K562 (cell line): ENCODE data around the gene SLC9A7. TPM values are rescaled to one million over a fixed set of nuclear protein-coding genes. Genes with fewer than 3 reads are reported as not detected.

Source experiments
- ATAC-seq: fragments of 200-7000 bp; cut with Tn5 transposase; 3 replicates; pipeline ENCODE4 v1.9.1; 2020; ENCODE audit warnings: moderate library complexity
- BruUV-seq: library from RNA; stranded (reverse); fragments of 400-500 nt; replicated peaks from 2 replicates; lab custom pipeline; 2021; lab: Mats Ljungman, UMichigan
- CTCF ChIA-PET: fragments of 300-600 bp; formaldehyde crosslinking; extraction: SDS; loops from one replicate; lab custom pipeline; 2021; ENCODE audit warnings: low intra/inter-chr PET ratio; lab: Yijun Ruan, JAX
- POLR2A ChIA-PET: fragments of 300-600, 350-650 bp; sonication (Branson Sonifier 250); formaldehyde crosslinking; extraction: SDS; loops from one replicate; lab custom pipeline; 2021; ENCODE audit warnings: antibody characterized with exemption, inconsistent platforms; lab: Yijun Ruan, JAX
- DNase-seq, 4 experiments: peaks; one replicate each; pipeline versions ENCODE4 v3.0.0 to v3.0.0-alpha.2; 2011 to 2018; ENCODE audit warnings: low spot score in 3 of 4, mixed read lengths in 3 of 4; ENCODE audit errors: extremely low read depth in 1 of 4
- FAIRE-seq: peaks from 2 replicates; lab custom pipeline; 2011; peaks lifted over from hg19 to GRCh38; lab: Jason Lieb, UNC
- H2AFZ ChIP-seq: 2 replicates; pipeline ENCODE4 v1.6.0; 2011; ENCODE audit warnings: low read depth, low read length, control low read depth, inconsistent platforms
- H3K27ac ChIP-seq: fragments of 200-600 bp; 3 replicates; pipeline ENCODE4 v1.8.0; 2011; ENCODE audit warnings: low read depth, mild to moderate bottlenecking, control low read depth, inconsistent platforms, low read length, moderate library complexity, mixed read lengths; ENCODE audit errors: extremely low read depth
- H3K27me3 ChIP-seq, 2 experiments: fragments of 300-600 bp in 1 of 2; 2 replicates in 1 of 2; 3 replicates in 1 of 2; pipeline versions ENCODE4 v1.6.0 to v1.8.0; 2011; ENCODE audit warnings: inconsistent platforms in 2 of 2, low read length in 2 of 2, mild to moderate bottlenecking in 1 of 2, mixed read lengths in 1 of 2, moderate library complexity in 1 of 2; ENCODE audit not compliant: control insufficient read depth in 2 of 2, insufficient read depth in 2 of 2
- H3K36me3 ChIP-seq: fragments of 300-600 bp; 3 replicates; pipeline ENCODE4 v1.8.0; 2011; ENCODE audit warnings: mild to moderate bottlenecking, low read length, inconsistent platforms; ENCODE audit not compliant: control insufficient read depth, insufficient read depth
- H3K4me1 ChIP-seq, 2 experiments: fragments of 200-600 bp in 1 of 2; replicated peaks in 1 of 2; 2 replicates in 1 of 2; 3 replicates in 1 of 2; pipeline versions ENCODE4 v1.5.1 to v1.8.0; 2011; ENCODE audit warnings: inconsistent platforms in 2 of 2, low read length in 2 of 2, mild to moderate bottlenecking in 1 of 2, mixed read lengths in 1 of 2, moderate library complexity in 1 of 2; ENCODE audit not compliant: control insufficient read depth in 2 of 2, insufficient read depth in 2 of 2
- H3K4me2 ChIP-seq: 2 replicates; pipeline ENCODE4 v1.6.1; 2011; ENCODE audit warnings: low read length, control low read depth, inconsistent platforms, mixed read lengths; ENCODE audit not compliant: insufficient read depth
- H3K4me3 ChIP-seq: fragments of 200-600 bp; sonication (generic), shearing (Covaris generic); 2 replicates; pipeline ENCODE4 v1.5.1; 2016; ENCODE audit warnings: control low read depth, inconsistent platforms
- H3K79me2 ChIP-seq: fragments of 200-600 bp; 3 replicates; pipeline ENCODE4 v1.8.0; 2011; ENCODE audit warnings: low read length, inconsistent platforms; ENCODE audit not compliant: control insufficient read depth, insufficient read depth
- H3K9ac ChIP-seq, 2 experiments: 2 replicates each; pipeline versions ENCODE4 v1.6.0 to v1.6.1; 2011; ENCODE audit warnings: low read depth in 2 of 2, low read length in 2 of 2, control low read depth in 1 of 2, inconsistent platforms in 1 of 2, mild to moderate bottlenecking in 1 of 2, mixed read lengths in 1 of 2; ENCODE audit not compliant: insufficient read depth in 1 of 2
- H3K9me1 ChIP-seq: one replicate; pipeline ENCODE4 v1.6.0; 2011; ENCODE audit warnings: inconsistent platforms, mild to moderate bottlenecking, low read length, moderate library complexity; ENCODE audit not compliant: control insufficient read depth, insufficient read depth
- H3K9me3 ChIP-seq: replicated peaks from 2 replicates; pipeline ENCODE4 v1.5.1; 2011; ENCODE audit warnings: low read depth, low read length, inconsistent platforms; ENCODE audit not compliant: control insufficient read depth, insufficient read depth
- H4K20me1 ChIP-seq: replicated peaks from 2 replicates; pipeline ENCODE4 v1.6.1; 2011; ENCODE audit warnings: low read length, inconsistent platforms, mixed read lengths; ENCODE audit not compliant: control insufficient read depth, insufficient read depth
- HMGN3 ChIP-seq: IDR thresholded peaks from 2 replicates; pipeline ENCODE4 v1.6.1; 2011; ENCODE audit warnings: borderline replicate concordance, low read depth, mild to moderate bottlenecking, mixed read lengths, low read length; ENCODE audit not compliant: insufficient read length; ENCODE audit errors: extremely low read depth
- POLR3A ChIP-seq: IDR thresholded peaks from 2 replicates; pipeline ENCODE4 v1.6.1; 2011; ENCODE audit warnings: borderline replicate concordance, mild to moderate bottlenecking, moderate library complexity; ENCODE audit not compliant: insufficient read length, insufficient read depth; ENCODE audit errors: extremely low read depth
- SMARCC2 ChIP-seq: fragments of 450-650 bp; IDR thresholded peaks from 2 replicates; pipeline ENCODE4 v1.6.1; 2017; ENCODE audit warnings: antibody characterized with exemption, moderate library complexity, mild to moderate bottlenecking, low read depth
- STAT6 ChIP-seq: sonication (generic); formaldehyde crosslinking; IDR thresholded peaks from 2 replicates; pipeline ENCODE4 v1.8.1; 2023; ENCODE audit warnings: mild to moderate bottlenecking, missing genetic modification reagents
- TSC22D4 ChIP-seq: fragments of 450-650 bp; IDR thresholded peaks from 2 replicates; pipeline ENCODE4 v1.6.1; 2016; ENCODE audit warnings: missing genetic modification characterization, missing biosample characterization, control low read depth
- ZFP1 ChIP-seq: fragments of 450-650 bp; formaldehyde crosslinking; IDR thresholded peaks from 2 replicates; pipeline ENCODE4 v1.4.0; 2020; ENCODE audit warnings: mild to moderate bottlenecking, mixed read lengths
- ZNF217 ChIP-seq: sonication (generic); formaldehyde crosslinking; IDR thresholded peaks from 2 replicates; pipeline ENCODE4 v1.8.0; 2022; ENCODE audit warnings: mild to moderate bottlenecking, missing genetic modification reagents
- ZNF280A ChIP-seq: fragments of 450-650 bp; IDR thresholded peaks from 2 replicates; pipeline ENCODE4 v1.6.1; 2018; ENCODE audit warnings: mild to moderate bottlenecking, low read depth; ENCODE audit not compliant: partially characterized antibody
- ZNF324 ChIP-seq: fragments of 250-450 bp; sonication (Bioruptor Pico); IDR thresholded peaks from 2 replicates; pipeline ENCODE4 v1.4.0; 2020; ENCODE audit warnings: mild to moderate bottlenecking
- WGBS: fragments of 100-300 bp; shearing (Covaris generic); methylation state at CpG from one replicate; pipeline ENCODE4 v1.1.6; 2016; ENCODE audit warnings: low coverage, mixed read lengths; ENCODE audit not compliant: insufficient coverage; ENCODE audit errors: missing lambda C conversion rate; 5-methylcytosine and 5-hydroxymethylcytosine counted together
- in situ Hi-C: fragments of 300-500 bp; cut with MboI; formaldehyde crosslinking; loops from 4 replicates; pipeline ENCODE4 v1.15.0; 2018; ENCODE audit warnings: inconsistent platforms, mixed read lengths
- intact Hi-C: fragments of 100-400 bp; cut with micrococcal nuclease; formaldehyde crosslinking; loops from 2 replicates; pipeline ENCODE4 v1.14.2; 2022
- polyA plus RNA-seq, 8 experiments: library from polyadenylated mRNA; depleted of rRNA in 4 of 8; stranded (reverse) in 5 of 8; unstranded in 3 of 8; fragments of >200 nt; fragmentation: Nextera tagmentation in 2 of 8; fragmentation: Illumina TruSeq in 1 of 8; extraction: Ambion mirVana in 2 of 8; extraction: Trizol in 1 of 8; gene quantifications; 2 replicates each; pipeline versions ENCODE4 v1.2.1 to v1.2.3, GENCODE V29; 2011 to 2014; ENCODE audit warnings: inconsistent platforms in 1 of 8, missing spikeins in 1 of 8
- total RNA-seq, 7 experiments: library from RNA; depleted of rRNA in 6 of 7; stranded (reverse); fragments of >200 nt in 6 of 7; fragmentation: Illumina TruSeq in 2 of 7; extraction: Trizol in 2 of 7; gene quantifications; 2 replicates each; pipeline versions ENCODE4 v1.2.1 to v1.2.3, GENCODE V29; 2011 to 2021; ENCODE audit warnings: low replicate concordance in 1 of 7
- TF ChIP-seq, protein P1 (sequence below): fragments of 250-450 bp; sonication (Bioruptor Pico); IDR thresholded peaks from 2 replicates; pipeline ENCODE4 v1.5.0; 2021
- TF ChIP-seq, protein P2 (sequence below), 2 experiments: IDR thresholded peaks in 1 of 2; conservative IDR thresholded peaks in 1 of 2; 2 replicates each; pipeline ENCODE4 v1.6.1; 2016; ENCODE audit warnings: low read depth in 2 of 2, mild to moderate bottlenecking in 1 of 2, missing compliant biosample characterization in 1 of 2, missing genetic modification characterization in 1 of 2, moderate library complexity in 1 of 2
- TF ChIP-seq, protein P3 (sequence below): fragments of 450-650 bp; formaldehyde crosslinking; IDR thresholded peaks from 2 replicates; pipeline ENCODE4 v1.4.0; 2020; ENCODE audit warnings: mild to moderate bottlenecking

Gene SLC9A7
- total and polyA plus RNA-seq, 9 of the 15 experiments (the other 6 are each of a cell fraction or from before 2014, with no cell fraction given): 0.04 to 0.13 (median 0.09) TPM; not detected in 5

GRCh38 chrX:46647251-46647650 lies 111.7 kb downstream of the SLC9A7 start (continued):
- TF ChIP-seq HMGN3: no peak
- TF ChIP-seq, protein P1, sequence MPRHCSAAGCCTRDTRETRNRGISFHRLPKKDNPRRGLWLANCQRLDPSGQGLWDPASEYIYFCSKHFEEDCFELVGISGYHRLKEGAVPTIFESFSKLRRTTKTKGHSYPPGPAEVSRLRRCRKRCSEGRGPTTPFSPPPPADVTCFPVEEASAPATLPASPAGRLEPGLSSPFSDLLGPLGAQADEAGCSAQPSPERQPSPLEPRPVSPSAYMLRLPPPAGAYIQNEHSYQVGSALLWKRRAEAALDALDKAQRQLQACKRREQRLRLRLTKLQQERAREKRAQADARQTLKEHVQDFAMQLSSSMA (CRISPR knock-in tag): no peak
- no peak for TF ChIP-seq ZFP1 (CRISPR knock-in tag)
- TF ChIP-seq, protein P2, sequence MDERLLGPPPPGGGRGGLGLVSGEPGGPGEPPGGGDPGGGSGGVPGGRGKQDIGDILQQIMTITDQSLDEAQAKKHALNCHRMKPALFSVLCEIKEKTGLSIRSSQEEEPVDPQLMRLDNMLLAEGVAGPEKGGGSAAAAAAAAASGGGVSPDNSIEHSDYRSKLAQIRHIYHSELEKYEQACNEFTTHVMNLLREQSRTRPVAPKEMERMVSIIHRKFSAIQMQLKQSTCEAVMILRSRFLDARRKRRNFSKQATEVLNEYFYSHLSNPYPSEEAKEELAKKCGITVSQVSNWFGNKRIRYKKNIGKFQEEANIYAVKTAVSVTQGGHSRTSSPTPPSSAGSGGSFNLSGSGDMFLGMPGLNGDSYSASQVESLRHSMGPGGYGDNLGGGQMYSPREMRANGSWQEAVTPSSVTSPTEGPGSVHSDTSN (CRISPR knock-in tag; IDR thresholded peaks at IDR 0.05; ENCODE audit: low read depth): no peak
- TF ChIP-seq, protein P2 (tag; conservative IDR thresholded peaks at IDR 0.05; ENCODE audit: low read depth): no peak
- TF ChIP-seq TSC22D4 (tag): no peak
- TF ChIP-seq POLR3A: no peak
- no peak for TF ChIP-seq ZNF324

GRCh38 chrX:46645614-46646013 lies 113.3 kb downstream of the SLC9A7 start:
- ATAC-seq (no peak), FAIRE-seq (no peak), DNase-seq (no peak)
- Histone ChIP-seq H4K20me1 (no peaks in the 10 kb centered on the region), H3K4me2 (no peak overlapping the region), H3K9me1 (no peaks in the 10 kb centered on the region), H3K4me3 (no peak overlapping the region), H3K4me1 (no peaks in the 10 kb centered on the region), H3K9ac (no peak overlapping the region), H3K79me2 (no peaks in the 10 kb centered on the region), H3K9me3 (no peaks in the 10 kb centered on the region), H3K27me3 (peaks cover 0 to 17% of the 10 kb centered on the region in 2 experiments; a peak in 2 of 5 replicates), H3K36me3 (no peaks in the 10 kb centered on the region), H3K27ac (no peak overlapping the region), H2AFZ (no peak overlapping the region)
- in situ Hi-C loops (no loop called here), intact Hi-C loops (no loop called here)
- POLR2A ChIA-PET: no interaction called here
- no TSS peak for BruUV-seq
- 0% methylated on average over 4 of the region's 4 CpGs for WGBS
- CTCF ChIA-PET: no interaction called here
- TF ChIP-seq, protein P3, sequence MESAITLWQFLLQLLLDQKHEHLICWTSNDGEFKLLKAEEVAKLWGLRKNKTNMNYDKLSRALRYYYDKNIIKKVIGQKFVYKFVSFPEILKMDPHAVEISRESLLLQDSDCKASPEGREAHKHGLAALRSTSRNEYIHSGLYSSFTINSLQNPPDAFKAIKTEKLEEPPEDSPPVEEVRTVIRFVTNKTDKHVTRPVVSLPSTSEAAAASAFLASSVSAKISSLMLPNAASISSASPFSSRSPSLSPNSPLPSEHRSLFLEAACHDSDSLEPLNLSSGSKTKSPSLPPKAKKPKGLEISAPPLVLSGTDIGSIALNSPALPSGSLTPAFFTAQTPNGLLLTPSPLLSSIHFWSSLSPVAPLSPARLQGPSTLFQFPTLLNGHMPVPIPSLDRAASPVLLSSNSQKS (CRISPR knock-in tag): no peak
- TF ChIP-seq STAT6 (CRISPR knock-in tag): no peak
- TF ChIP-seq ZNF217 (CRISPR knock-in tag): no peak
- no peak for TF ChIP-seq ZNF280A
- no peak for TF ChIP-seq SMARCC2
